Right lobe of liver (tissue), 4 donors: ENCODE results near the gene MIEN1.
"Not testable (repeated sequence)": the region's sequence is repeated elsewhere in the genome, so short reads cannot be mapped to it uniquely, and the experiment has no call there.

Experiments
- POLR2A ChIP-seq: fragments of 450-650 bp; IDR thresholded peaks from one replicate; pipeline ENCODE4 v1.6.1; 2017; ENCODE audit warnings: antibody characterized with exemption, mild to moderate bottlenecking
- TF ChIP-seq, protein P1 (sequence below), 4 donors: fragments of 200-600 bp in 3 of 4; fragments of 450-650 bp in 1 of 4; IDR thresholded peaks; one replicate each; pipeline versions ENCODE4 v1.5.1 to v1.8.0; 2016 to 2022; ENCODE audit warnings: antibody characterized with exemption in 4 of 4, mild to moderate bottlenecking in 2 of 4
- donor health status: DM: no; HTN: no; CAD: no.
- donor health status: DM: no; HTN: no; CAD: no.
- donor health status: DM: no; HTN: yes; CAD: no.

DNA sequence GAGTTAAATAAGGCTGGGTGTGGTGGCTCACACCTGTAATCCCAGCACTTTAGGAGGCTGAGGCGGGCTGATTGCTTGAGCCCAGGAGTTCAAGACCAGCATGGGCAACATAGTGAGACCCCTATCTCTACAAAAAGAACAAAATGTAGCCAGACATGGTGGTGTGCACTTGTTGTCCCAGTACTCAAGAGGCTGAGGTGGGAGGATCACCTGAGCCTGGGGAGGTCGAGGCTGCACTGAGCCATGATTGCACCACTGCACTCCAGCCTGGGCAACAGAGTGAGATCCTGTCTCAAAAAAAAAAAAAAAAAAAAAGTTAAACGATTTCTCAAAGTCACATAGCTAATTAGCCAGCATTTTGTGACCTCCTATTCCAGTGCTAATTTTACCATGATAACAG, 33.8 kb upstream of the MIEN1 start:
- TF ChIP-seq POLR2A = not testable (repeated sequence)
- TF ChIP-seq, protein P1, sequence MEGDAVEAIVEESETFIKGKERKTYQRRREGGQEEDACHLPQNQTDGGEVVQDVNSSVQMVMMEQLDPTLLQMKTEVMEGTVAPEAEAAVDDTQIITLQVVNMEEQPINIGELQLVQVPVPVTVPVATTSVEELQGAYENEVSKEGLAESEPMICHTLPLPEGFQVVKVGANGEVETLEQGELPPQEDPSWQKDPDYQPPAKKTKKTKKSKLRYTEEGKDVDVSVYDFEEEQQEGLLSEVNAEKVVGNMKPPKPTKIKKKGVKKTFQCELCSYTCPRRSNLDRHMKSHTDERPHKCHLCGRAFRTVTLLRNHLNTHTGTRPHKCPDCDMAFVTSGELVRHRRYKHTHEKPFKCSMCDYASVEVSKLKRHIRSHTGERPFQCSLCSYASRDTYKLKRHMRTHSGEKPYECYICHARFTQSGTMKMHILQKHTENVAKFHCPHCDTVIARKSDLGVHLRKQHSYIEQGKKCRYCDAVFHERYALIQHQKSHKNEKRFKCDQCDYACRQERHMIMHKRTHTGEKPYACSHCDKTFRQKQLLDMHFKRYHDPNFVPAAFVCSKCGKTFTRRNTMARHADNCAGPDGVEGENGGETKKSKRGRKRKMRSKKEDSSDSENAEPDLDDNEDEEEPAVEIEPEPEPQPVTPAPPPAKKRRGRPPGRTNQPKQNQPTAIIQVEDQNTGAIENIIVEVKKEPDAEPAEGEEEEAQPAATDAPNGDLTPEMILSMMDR (IDR thresholded peaks at IDR 0.05) = not testable (repeated sequence)
